HFFc6 (cell line): Measurements from ENCODE around the gene IL13. TPM values are rescaled to one million over a fixed set of nuclear protein-coding genes. Genes with fewer than 3 reads are reported as not detected.

Experiments used
- DNase-seq: peaks from one replicate; pipeline ENCODE4 v3.0.0-alpha.2; 2018
- H3K27ac Mint-ChIP-seq: 2 replicates; pipeline ENCODE4 v1.8.0; 2020; ENCODE audit warnings: mild to moderate bottlenecking, mixed read lengths
- H3K27me3 Mint-ChIP-seq: 2 replicates; pipeline ENCODE4 v1.8.0; 2021; ENCODE audit warnings: mild to moderate bottlenecking, moderate library complexity, mixed read lengths; ENCODE audit not compliant: insufficient read depth
- H3K36me3 Mint-ChIP-seq: 2 replicates; pipeline ENCODE4 v1.8.0; 2021; ENCODE audit warnings: low read depth, mixed read lengths
- H3K4me1 Mint-ChIP-seq: 2 replicates; pipeline ENCODE4 v1.8.0; 2020; ENCODE audit warnings: low read depth, mixed read lengths
- H3K4me3 Mint-ChIP-seq: 2 replicates; pipeline ENCODE4 v1.8.0; 2020; ENCODE audit warnings: mild to moderate bottlenecking, moderate library complexity, mixed read lengths
- H3K9me3 Mint-ChIP-seq: 2 replicates; pipeline ENCODE4 v1.8.0; 2020; ENCODE audit warnings: mild to moderate bottlenecking, mixed read lengths
- CTCF ChIP-seq: fragments of 200-600 bp; sonication (generic); IDR thresholded peaks from 2 replicates; pipeline ENCODE4 v1.5.0; 2021; ENCODE audit warnings: antibody characterized with exemption, mild to moderate bottlenecking
- total RNA-seq, 6 experiments: library from RNA; stranded (reverse); fragmentation: NEBNext Ultra II Directional; extraction: Animal tissue kit (Norgen Biotek cat#: 25700); gene quantifications; 2 replicates in 1 of 6; 3 replicates in 5 of 6; pipeline ENCODE4 v1.2.3, GENCODE V29; 2021

Gene IL13
- total RNA-seq, 6 experiments from 2014 or later = not detected

DNA sequence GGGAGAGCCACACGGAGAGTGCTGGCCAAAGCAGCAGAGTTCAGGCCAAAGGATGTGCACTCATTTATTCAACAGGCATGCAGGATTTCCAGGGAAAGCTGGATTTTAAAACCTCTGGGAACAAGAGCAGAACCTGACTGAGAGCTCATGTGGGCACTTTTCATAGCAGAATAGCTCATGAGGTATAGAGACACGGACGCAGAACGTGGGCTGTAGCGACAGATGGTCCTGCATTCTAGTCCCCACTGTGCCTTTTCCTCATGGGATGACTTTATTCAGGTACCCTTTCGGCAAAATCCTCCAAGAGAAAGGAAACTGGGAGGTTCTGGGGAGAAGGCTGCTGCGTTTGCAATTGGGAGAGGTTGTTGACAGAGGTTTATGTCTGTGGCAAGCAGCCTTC lies 21.2 kb downstream of the IL13 start:
- H3K27ac Mint-ChIP-seq = no peak overlapping the region
- TF ChIP-seq CTCF = no peak
- H3K4me1 Mint-ChIP-seq = peaks cover 49% of the 10 kb centered on the region
- peaks cover 2% of the 10 kb centered on the region for H3K27me3 Mint-ChIP-seq
- no peaks in the 10 kb centered on the region for H3K36me3 Mint-ChIP-seq
- DNase-seq = no peak
- H3K9me3 Mint-ChIP-seq = no peaks in the 10 kb centered on the region
- H3K4me3 Mint-ChIP-seq = no peak overlapping the region

- H3K4me3 Mint-ChIP-seq = no peak overlapping the region
- TF ChIP-seq CTCF = no peak
- no peaks in the 10 kb centered on the region; the same call in 1 of the 2 replicates for H3K27me3 Mint-ChIP-seq
- H3K9me3 Mint-ChIP-seq = no peaks in the 10 kb centered on the region
- no peak for DNase-seq
- no peak overlapping the region for H3K27ac Mint-ChIP-seq
- H3K4me1 Mint-ChIP-seq = peaks cover 42% of the 10 kb centered on the region
- H3K36me3 Mint-ChIP-seq = no peaks in the 10 kb centered on the region
Observed at GRCh38 chr5:132679717-132680380, 21.9 kb downstream of the IL13 start.

DNA sequence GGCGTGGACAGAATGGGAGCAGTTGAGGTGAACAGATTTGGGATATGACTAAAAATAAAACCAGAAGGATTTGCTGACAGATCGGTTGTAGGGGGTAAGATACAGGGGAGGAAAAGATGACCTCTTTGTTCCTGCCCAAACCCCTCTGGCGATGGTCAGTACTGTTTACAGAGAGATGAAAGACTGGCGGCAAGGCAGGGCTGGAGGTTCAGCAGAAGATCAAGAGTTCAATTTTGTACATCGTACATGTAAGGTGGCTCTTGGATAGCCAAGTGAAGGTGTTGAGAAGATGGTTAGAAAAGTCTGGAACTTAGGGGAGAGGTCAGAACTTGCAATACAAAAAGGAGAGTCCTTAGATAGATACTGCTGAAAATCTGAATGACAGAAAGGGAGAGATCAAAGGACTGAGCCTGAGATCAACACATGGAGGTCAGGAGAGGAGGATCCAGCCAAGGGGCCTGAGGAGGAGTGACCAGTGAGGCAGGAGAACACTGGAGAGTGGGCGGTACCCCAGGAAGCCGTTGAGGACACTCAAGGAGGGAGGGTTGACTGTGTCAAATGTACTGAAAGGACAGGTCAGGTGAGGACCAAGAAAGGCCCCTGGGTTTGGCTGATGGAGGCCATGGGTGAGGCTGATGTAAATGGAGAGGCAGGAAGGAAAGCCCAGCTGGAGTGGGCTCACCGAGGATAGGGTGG lies 23.0 kb downstream of the IL13 start:
- H3K27ac Mint-ChIP-seq = no peak overlapping the region
- H3K36me3 Mint-ChIP-seq = no peaks in the 10 kb centered on the region
- no peaks in the 10 kb centered on the region; the same call in 1 of the 2 replicates for H3K27me3 Mint-ChIP-seq
- H3K9me3 Mint-ChIP-seq = no peaks in the 10 kb centered on the region
- DNase-seq = no peak
- no peak overlapping the region for H3K4me3 Mint-ChIP-seq
- TF ChIP-seq CTCF = no peak
- peaks cover 31% of the 10 kb centered on the region for H3K4me1 Mint-ChIP-seq

GRCh38 chr5:132681476-132681831 lies 23.5 kb downstream of the IL13 start:
- no peak overlapping the region for H3K27ac Mint-ChIP-seq
- no peak for TF ChIP-seq CTCF
- no peaks in the 10 kb centered on the region; the same call in 1 of the 2 replicates for H3K27me3 Mint-ChIP-seq
- no peaks in the 10 kb centered on the region for H3K36me3 Mint-ChIP-seq
- H3K9me3 Mint-ChIP-seq = no peaks in the 10 kb centered on the region
- no peak overlapping the region for H3K4me3 Mint-ChIP-seq
- DNase-seq = no peak
- peaks cover 26% of the 10 kb centered on the region for H3K4me1 Mint-ChIP-seq

DNA sequence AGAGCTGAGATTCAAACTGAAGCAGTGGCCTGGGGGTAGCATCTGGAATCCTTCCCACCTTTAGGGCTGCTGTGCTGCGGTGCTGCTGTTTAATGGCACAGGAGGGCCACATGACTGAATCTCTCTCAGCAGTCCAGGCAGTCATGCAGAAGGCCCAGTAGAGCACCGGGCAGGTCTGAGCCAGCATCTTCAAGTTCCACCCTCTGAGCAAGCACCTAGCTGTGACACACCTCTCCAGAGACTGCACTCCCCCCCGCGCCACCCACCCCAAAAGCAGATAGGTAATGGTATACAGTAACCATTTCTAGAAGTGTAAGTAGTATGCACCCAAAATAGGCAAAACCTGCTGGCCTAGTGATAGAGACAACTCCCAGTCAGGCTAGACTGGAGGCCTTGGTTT lies 24.0 kb downstream of the IL13 start:
- Mint-ChIP-seq H3K4me1 (peaks cover 21% of the 10 kb centered on the region), H3K27ac (no peak overlapping the region), H3K4me3 (no peak overlapping the region), H3K27me3 (no peaks in the 10 kb centered on the region; the same call in 1 of the 2 replicates), H3K36me3 (no peaks in the 10 kb centered on the region), H3K9me3 (no peaks in the 10 kb centered on the region)
- TF ChIP-seq CTCF = no peak
- no peak for DNase-seq
